Measurements from ENCODE around the gene TEX29. TPM values are rescaled to one million over a fixed set of nuclear protein-coding genes. Genes with fewer than 3 reads are reported as not detected.

The TEX29 gene
- total RNA-seq, 1 experiment from 2014 or later: 0.33 TPM

- Histone ChIP-seq H3K23ac (ENCODE audit: insufficient read length, low read depth, low read length) (no peak overlapping the region), H2BK5ac (ENCODE audit: insufficient read length, low read length) (no peak overlapping the region), H3T11ph (ENCODE audit: low read length) (no peak overlapping the region), H4K8ac (replicated peaks; ENCODE audit: insufficient read length, low read depth, low read length) (no peak overlapping the region), H2BK15ac (ENCODE audit: low read depth, low read length) (no peak overlapping the region), H3K27me3 (ENCODE audit: insufficient read depth, low read length) (no peaks in the 10 kb centered on the region), H3K4me2 (ENCODE audit: insufficient read depth, insufficient read length, low read length) (no peak overlapping the region), H3K18ac (ENCODE audit: insufficient read length, low read depth, low read length) (peak overlapping the region; percentile 2), H3K9me3 (ENCODE audit: control insufficient read depth, low read depth, low read length) (no peaks in the 10 kb centered on the region), H3K27ac (ENCODE audit: insufficient read length, low read depth, low read length) (no peak overlapping the region), H4K20me1 (ENCODE audit: control insufficient read depth, insufficient read depth, insufficient read length) (no peaks in the 10 kb centered on the region), H4K91ac (ENCODE audit: insufficient read length, low read depth, low read length) (no peak overlapping the region), H2BK12ac (ENCODE audit: insufficient read length, low read depth, low read length) (no peak overlapping the region), H4K5ac (ENCODE audit: insufficient read length, low read depth, low read length) (no peak overlapping the region), H3K4me1 (ENCODE audit: insufficient read depth, low read length) (peaks cover 3% of the 10 kb centered on the region; the same call in 1 of the 2 replicates), H2BK20ac (ENCODE audit: low read depth, low read length, poor library complexity, severe bottlenecking) (no peak overlapping the region), H3K56ac (ENCODE audit: insufficient read length, low read depth, low read length) (no peak overlapping the region), H3K4ac (ENCODE audit: low read depth, low read length) (no peak overlapping the region), H3K14ac (ENCODE audit: insufficient read depth, low read length) (no peak overlapping the region), H3K9ac (ENCODE audit: extremely low read depth, insufficient read length, low read length) (no peak overlapping the region), H2BK120ac (ENCODE audit: low read depth, low read length, poor library complexity, severe bottlenecking) (no peak overlapping the region), H2AFZ (ENCODE audit: low read length) (no peak overlapping the region), H3K79me1 (ENCODE audit: insufficient read depth, low read depth, low read length, poor library complexity, severe bottlenecking) (no peaks in the 10 kb centered on the region), H2AK5ac (ENCODE audit: insufficient read length, low read length) (no peak overlapping the region), H3K79me2 (ENCODE audit: insufficient read depth, low read length) (0 out of 2 replicates have a peak, but pooled peaks cover 1% of the 10 kb centered on the region), H3K23me2 (ENCODE audit: insufficient read length, low read depth, low read length, poor library complexity, severe bottlenecking) (no peaks in the 10 kb centered on the region)
- Mint-ChIP-seq H3K27me3 (ENCODE audit: low read depth) (peaks cover 12% of the 10 kb centered on the region), H3K4me3 (no peak overlapping the region), H3K4me1 (peaks cover 12 to 17% of the 10 kb centered on the region in 2 experiments), H3K36me3 (ENCODE audit: insufficient read depth in 1 of 3, low read depth in 3 of 3) (no peaks in the 10 kb centered on the region), H3K9me3 (no peaks in the 10 kb centered on the region), H3K27ac (peak overlapping the region in 1 of 3 experiments; percentile 42; a peak in 2 of 7 replicates)
- peak; percentile 76 for DNase-seq
- no CpG with 5 or more reads among the region's 11 CpGs for WGBS (ENCODE audit: extremely low coverage, insufficient read length, low lambda C conversion rate)
- peak; percentile 51 for TF ChIP-seq CTCF (conservative IDR thresholded peaks at IDR 0.05)
Observed at GRCh38 chr13:111359237-111359915, 38.9 kb downstream of the TEX29 start.
